IPS DF 6.9 (cell line): ENCODE results near the gene RHOC.

ENCODE experiments used
- DNase-seq: peaks from one replicate; pipeline ENCODE4 v3.0.0-alpha.2; 2013; ENCODE audit warnings: low read depth, low spot score
- H3K27ac ChIP-seq: one replicate; pipeline ENCODE4 v1.5.1; 2013; ENCODE audit warnings: low read length, control low read depth
- H3K27me3 ChIP-seq: 2 replicates; pipeline ENCODE4 v1.6.1; 2013; ENCODE audit warnings: mild to moderate bottlenecking, low read length; ENCODE audit not compliant: control insufficient read depth, insufficient read depth
- H3K36me3 ChIP-seq: 2 replicates; pipeline ENCODE4 v1.6.1; 2013; ENCODE audit warnings: low read length; ENCODE audit not compliant: control insufficient read depth, insufficient read depth
- H3K4me1 ChIP-seq: 2 replicates; pipeline ENCODE4 v1.6.1; 2013; ENCODE audit warnings: low read length; ENCODE audit not compliant: control insufficient read depth, insufficient read depth
- H3K4me3 ChIP-seq: 2 replicates; pipeline ENCODE4 v1.5.1; 2013; ENCODE audit warnings: mild to moderate bottlenecking, low read length
- H3K9me3 ChIP-seq: 2 replicates; pipeline ENCODE4 v1.6.1; 2013; ENCODE audit warnings: low read length, inconsistent platforms; ENCODE audit not compliant: control insufficient read depth, insufficient read depth
- WGBS: extraction: QIAGEN DNeasy Blood & Tissue Kit; methylation state at CpG from one replicate; pipeline ENCODE4 v1.1.7; 2013; ENCODE audit warnings: mixed read lengths, missing lambda C conversion rate; ENCODE audit not compliant: insufficient read length, insufficient coverage; 5-methylcytosine and 5-hydroxymethylcytosine counted together

RHOC gene

GRCh38 chr1:112666946-112667345, 40.0 kb downstream of the RHOC start:
- H3K27me3 ChIP-seq: no peaks in the 10 kb centered on the region
- H3K4me3 ChIP-seq: no peak overlapping the region
- peaks cover 3% of the 10 kb centered on the region; the same call in 1 of the 2 replicates for H3K36me3 ChIP-seq
- H3K4me1 ChIP-seq: no peaks in the 10 kb centered on the region
- no peak for DNase-seq
- H3K9me3 ChIP-seq: no peaks in the 10 kb centered on the region
- no CpG with 5 or more reads among the region's 2 CpGs for WGBS
- no peak overlapping the region for H3K27ac ChIP-seq

GRCh38 chr1:112665857-112666256, 41.1 kb downstream of the RHOC start:
- Histone ChIP-seq H3K4me1 (no peaks in the 10 kb centered on the region), H3K4me3 (no peak overlapping the region), H3K27me3 (no peaks in the 10 kb centered on the region), H3K9me3 (no peaks in the 10 kb centered on the region), H3K36me3 (peaks cover 7% of the 10 kb centered on the region), H3K27ac (no peak overlapping the region)
- WGBS: no CpG with 5 or more reads among the region's 3 CpGs
- DNase-seq: no peak

GRCh38 chr1:112651205-112651604, 55.7 kb downstream of the RHOC start:
- Histone ChIP-seq H3K36me3 (no peaks in the 10 kb centered on the region), H3K4me1 (no peaks in the 10 kb centered on the region), H3K9me3 (no peaks in the 10 kb centered on the region), H3K27me3 (no peaks in the 10 kb centered on the region), H3K27ac (no peak overlapping the region), H3K4me3 (no peak overlapping the region)
- DNase-seq: no peak
- no CpG with 5 or more reads among the region's 1 CpG for WGBS
